Stimulated activated CD4-positive, alpha-beta T cell treated with anti-CD3 and anti-CD28 coated beads, Interleukin-15, amount 100 ng/mL, for 24 hours (primary cell): ENCODE data around the gene DYNLT2.

Experiments
- DNase-seq: peaks from one replicate; pipeline ENCODE4 v3.0.0-alpha.2; 2020

DYNLT2 gene

DNA sequence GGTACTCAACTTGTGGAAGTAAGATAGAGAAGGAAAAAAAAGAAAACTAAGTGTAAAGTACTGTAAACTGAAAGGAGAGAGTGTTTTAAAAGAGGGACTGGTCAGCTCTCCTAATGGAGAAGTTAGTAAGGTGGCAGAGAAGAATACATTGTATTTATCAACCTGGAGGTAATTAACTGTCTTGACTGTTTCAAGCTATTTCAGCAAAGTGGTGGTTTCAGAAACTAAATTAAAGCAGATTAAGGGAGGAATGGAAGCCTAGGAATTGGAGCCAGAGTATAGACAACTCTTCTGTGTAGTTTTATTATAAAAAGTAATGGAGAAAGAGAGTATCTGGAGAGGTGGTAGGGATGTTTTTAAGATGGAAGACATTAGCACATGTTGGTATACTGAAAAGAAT, 24.4 kb downstream of the DYNLT2 start:
- no peak for DNase-seq

DNA sequence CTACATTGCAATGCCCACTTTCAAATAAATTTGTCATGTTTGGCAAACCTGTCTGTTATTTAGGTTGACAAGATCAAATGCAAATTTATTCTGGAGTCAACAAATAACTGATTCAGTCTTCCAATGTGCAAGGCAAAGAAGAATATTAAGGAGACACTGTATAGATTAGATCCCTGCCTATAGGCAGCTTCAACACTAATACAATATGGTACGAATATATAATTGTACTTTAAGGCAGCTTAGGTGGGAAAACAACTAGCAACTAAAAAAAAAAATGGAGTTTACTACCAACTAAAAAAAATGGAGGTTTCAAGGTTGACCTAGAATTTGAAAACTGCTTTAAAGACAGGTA, 25.3 kb downstream of the DYNLT2 start:
- DNase-seq: no peak

DNA sequence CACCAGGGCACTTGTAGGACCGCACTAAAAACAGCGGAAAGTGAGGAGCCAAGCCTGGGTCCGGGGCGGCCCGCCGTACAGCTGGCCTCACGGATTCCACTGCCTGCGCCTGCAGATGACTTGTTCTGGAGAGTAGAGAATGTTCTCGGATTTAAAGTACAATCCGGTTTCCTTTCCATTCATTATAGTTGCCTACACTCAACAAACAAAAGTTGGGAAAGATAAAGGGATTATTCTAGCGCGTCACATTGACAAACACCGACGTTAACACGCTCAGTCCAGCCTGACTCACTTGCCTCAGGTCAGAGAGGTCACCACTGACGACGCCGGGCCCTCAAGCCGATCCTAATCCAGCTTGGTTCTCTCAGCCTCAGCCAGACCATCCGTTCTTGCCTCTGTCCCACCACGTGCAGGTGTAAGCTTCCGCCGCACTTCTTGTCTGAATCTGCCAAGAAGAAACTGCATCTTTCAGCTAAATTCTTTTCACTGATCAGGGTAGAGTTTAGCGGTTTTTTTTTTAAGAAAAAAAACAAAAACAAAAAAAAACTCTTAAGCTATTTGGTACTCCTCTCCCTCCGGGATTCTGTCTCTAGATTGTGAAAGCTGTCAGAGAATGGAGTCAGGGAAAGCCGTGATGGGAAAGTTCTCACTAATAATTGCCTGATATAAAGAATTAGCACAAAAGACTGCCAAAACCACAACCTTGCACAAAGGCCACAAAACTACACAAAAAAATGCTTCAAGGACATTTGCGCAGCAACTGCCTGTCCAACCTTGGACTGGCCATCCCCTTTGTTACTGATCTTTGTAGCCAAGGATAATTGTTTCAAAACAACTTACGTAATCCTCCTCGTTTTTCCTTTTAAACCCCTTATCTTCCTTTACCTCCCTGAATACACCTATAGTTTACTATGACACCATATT, 26.0 kb downstream of the DYNLT2 start:
- peak; percentile 39 for DNase-seq

DNA sequence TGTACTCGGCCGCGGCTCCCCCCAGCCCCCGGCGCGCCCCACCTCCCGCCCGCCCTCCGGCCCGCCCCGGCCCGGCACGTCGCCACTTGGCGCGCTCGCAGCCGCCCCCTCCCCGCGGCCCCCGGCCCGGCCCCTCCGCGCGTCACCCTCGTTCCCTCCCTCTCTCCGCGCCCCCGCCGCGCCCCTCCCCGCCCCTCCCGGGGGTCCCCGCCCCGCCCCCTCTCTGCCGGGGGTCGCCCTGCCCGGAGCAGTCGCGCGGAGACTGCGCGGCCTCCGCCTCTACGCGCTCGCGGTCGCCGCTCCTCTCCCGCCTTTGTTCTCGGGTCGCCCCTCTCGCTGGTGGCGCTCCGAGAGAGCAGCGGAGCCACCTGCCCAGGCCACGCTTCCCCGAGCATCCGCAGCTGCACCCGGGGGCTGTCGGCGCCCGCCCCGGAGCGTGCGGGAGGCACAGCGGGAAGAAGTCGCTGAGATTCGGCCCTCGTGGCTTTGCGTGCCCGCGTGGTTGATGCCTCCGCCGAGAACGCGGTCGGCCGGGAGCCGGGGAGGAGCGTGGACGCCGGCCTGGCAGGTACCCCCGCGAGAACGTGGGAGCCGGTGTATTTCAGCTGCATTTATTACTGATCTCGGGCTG, 26.8 kb downstream of the DYNLT2 start, which contains the start of gene PHF10:
Gene PHF10, minus strand, starts transcription at position 7 of the 631 bp plus-strand sequence. CDS start 569 bp downstream, outside the sequence.
- DNase-seq: peak; percentile 82

DNA sequence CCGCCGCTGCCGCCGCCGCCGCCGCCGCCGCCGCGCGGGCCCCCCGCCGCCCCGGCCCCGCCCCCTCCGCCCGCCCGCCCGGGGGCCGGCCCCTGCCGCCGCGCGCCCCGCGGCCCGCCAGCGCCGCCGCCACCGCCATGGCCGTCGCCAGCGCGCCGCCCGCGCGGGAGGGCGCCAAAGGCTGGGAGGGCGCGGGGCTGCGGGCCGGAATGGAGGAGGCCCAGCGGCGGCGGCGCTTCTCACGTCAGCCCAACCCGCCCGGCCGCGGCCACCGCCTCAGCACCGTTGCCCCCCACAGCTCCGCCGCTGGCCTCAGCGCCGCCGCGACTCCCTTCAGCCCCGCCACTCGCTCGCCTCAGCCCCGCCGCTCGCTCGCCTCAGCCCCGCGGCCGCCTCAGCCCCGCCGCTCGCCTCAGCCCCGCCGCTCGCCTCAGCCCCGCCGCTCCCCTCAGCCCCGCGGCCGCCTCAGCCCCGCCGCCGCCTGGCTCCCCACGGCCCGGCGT, 27.3 kb downstream of the DYNLT2 start:
- peak; percentile 49 for DNase-seq

DNA sequence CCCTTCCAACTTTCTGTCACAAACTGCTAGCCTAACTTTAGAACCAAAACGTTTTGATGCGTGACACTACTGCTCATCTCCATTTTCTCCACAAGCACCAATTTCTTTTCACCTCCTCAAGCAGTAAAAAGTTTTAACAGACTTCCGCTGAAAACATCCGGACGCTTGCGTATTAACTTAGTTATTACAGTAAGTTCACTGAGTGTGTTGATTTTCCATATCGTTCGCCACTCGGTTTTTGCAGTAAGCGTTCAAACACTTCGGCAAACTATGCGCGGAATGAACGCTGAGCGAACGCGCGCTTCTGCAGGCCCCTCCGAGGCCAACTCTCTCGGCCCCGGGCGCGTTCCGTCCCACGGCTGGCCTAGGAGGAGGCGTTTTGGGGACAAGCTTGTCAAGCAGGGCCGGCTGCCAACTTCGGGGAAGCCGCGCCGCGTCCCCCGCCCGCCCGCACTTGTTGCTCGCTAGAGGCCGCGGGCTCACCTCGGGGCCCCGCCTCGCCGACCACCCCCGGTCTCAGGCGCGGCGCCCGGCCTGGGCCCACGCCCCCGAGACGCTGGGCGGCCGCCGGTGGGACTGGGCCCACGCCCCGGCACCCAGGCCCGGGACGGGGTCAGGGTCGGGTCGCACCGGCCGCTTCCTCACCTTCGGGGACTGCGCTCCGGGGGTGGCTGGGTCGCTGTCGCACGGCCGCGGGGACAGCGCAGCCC, 28.0 kb downstream of the DYNLT2 start:
- peak; percentile 72 for DNase-seq

DNA sequence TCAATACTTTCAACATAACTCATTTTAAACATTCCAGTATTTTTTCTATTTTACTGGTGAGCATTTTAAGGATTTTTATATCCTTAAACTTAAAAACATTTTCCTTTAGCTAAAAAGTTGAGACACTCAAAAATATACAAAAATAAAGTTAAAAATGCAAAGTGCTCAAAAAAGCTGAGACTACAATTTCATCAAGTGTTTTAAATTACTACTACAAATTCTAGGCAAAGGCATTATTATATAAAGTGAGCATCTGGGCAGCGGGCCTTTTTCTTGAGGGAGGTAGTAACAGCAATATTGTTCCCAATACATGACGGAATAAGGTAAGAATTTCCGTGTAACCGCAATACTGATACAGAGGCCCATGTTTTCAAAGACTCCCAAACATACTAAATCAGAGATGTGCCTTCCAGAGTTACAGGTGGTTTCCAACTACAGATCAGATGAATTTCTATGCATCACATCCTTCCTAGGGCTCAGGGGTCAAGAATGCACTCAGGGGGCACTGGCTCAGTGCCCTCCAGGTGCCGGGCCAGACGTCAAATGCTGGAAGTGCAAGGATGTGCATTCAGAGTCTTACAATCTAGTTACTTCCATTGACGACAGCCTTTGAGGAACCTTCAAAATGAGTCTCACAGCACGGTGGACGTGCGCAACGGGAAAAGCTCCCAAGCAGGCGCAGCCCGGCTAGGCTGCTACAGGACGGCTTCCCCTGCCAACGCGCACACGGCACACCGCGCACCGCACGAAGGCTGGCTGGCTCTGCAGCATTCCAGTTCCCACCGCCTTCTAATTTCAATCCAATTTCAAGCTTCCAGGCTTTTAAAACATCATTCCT, 28.8 kb downstream of the DYNLT2 start:
- peak; percentile 49 for DNase-seq

DNA sequence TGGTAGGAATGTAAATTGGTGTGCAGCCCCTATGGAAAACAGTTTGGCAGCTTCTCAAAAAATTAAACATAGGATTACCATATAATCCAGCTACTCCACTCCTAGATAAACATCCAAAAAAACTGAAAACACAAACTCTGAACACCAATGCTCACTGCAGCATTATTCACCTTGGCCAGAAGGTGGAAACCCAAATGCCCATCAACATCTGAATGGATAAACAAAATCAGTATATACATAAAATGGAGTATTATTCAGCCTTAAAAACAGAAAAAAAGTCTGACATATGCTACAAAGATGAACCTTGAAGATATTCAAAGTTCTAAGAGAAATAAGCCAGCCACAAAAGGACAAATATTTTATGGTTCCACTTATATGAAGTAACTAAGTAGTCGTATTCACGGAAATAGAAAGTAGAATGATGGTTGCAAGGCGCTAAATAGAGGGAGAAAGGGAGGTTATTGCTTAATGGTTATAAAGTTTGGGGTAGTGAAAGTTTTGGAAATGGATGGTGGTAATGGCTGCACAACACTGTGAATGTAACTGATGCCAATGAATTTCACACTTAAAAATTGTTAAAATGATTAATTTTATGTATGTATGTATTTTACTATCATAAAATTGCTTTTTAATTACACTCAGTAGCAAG, 31.0 kb downstream of the DYNLT2 start:
- no peak for DNase-seq

DNA sequence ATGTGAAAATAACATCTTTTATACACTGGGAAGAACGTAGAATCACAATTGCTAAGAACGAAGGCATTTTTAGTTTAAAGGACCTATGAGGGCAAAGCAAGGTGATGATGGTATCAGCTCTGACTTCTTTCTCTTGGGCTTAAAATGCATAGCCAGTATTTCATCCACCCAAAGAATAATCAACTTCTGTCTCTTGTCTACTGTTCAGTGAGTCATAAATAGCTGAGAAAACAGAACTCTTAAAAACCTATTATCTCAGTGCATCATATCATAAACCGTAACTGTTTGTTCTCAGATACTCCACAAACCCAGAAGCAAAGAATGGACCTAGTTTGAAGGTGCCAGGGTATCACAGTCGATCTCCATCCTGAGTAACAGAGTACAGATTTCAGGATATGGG, 32.3 kb downstream of the DYNLT2 start:
- DNase-seq: no peak

DNA sequence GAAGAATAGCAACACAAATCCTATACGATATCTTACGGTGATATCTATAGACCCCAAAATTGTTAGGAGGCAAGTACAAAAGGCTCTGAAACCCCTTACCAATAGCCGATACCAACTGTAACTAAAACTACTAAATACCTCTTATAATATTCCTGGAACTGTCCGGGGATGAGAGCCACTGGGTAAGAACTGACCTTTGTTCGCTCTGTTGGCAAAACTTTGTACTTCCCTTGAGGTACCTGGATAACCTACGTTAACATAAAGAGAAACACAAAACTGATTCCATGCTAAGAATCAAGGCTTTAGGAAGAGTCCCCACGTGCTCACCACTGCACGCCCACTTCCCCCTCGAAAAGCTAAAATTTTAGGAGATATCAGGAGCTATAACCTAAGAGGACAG, 36.8 kb downstream of the DYNLT2 start:
- no peak for DNase-seq

DNA sequence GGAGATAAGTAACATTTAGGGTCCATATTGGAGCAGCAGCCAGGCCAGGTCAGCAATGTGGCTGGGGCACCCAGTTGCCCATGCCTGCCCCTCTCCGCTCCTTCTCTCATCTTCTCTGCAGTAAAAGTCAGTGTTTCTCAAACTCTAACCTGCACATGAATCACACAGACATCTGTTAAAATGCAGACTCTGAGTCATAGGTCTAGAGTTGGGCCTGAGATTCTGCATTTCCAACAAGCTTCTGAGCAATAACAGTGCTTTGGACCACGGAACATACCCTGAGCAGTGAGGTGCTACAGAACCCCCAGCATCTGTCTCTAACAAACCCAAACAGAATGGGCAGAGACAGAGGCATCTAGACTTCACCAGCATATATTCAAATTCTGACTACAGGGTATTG, 37.2 kb downstream of the DYNLT2 start:
- no peak for DNase-seq

DNA sequence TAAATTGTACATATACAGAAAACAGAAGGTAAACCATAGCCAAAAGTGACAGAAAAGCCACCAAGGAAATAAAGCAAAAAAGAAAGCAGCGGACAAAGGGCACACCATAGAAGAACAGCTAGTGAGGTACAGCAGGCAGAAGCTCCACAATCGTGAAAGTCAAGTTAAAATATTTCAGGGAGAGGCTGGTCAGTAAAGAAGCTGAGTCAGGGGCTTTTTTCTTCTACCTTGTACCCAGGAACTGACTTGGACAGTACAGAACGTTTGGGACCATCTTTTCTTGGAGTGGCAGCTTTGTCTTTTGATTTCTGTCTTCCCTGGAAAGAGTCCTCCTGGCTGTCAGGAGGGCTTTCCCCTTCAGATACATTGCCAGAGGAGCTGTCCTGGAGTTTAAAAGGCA, 41.4 kb downstream of the DYNLT2 start:
- no peak for DNase-seq

DNA sequence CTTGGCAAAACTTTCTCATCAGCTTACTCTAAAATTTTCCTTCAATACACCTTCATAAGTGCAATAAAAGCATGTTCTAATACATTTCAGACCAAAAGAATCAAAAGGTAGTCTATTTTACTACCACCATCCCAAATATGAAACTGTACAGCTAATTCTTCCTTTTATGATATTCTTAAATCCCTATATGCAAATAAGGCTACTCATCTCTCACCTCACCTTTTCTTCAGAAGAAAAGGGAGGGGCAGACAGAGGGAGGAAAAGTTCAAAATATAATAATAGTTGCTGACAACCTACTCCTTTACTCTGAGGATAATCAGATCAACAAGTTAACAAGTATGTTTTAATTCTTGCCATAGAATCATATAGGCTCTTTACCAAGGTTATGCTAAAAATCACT, 42.1 kb downstream of the DYNLT2 start:
- no peak for DNase-seq

DNA sequence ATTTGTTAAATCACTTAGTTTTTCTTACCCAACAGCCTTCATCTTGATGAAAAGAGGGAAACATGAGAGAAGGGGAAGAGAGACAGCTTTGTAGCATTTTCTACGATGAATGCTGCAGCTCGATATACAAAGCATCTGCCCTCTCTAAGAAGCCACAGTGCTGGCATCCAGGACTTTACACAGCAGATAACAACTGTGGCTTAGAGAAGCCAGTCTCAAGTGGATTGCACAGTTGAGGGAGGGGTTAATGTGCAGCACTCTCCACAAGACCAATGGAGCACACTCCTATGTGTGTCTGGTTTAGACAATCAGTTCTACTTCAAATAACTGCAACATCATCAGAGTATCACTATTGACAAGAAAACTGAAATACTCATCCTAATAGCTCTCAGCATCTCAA, 43.6 kb downstream of the DYNLT2 start:
- DNase-seq: no peak

DNA sequence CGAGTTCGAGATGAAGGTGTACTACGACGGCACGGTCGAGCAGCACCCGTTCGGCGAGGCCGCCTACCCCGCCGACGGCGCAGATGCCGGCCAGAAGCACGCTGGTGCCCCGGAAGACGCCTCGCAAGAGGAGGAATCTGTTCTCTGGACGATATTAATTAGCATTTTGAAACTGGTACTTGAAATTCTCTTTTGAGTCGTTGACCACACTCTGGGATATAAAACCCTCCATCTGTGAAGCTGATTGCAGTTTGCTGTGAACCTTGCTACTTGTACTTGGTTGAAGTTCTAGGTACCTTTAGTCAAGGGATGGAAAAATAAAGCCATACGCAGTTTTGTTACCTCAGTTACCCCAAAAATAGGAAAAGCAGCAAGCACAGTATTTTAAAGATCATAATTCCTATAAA, 48.5 kb downstream of the DYNLT2 start:
- DNase-seq: peak; percentile 57

DNA sequence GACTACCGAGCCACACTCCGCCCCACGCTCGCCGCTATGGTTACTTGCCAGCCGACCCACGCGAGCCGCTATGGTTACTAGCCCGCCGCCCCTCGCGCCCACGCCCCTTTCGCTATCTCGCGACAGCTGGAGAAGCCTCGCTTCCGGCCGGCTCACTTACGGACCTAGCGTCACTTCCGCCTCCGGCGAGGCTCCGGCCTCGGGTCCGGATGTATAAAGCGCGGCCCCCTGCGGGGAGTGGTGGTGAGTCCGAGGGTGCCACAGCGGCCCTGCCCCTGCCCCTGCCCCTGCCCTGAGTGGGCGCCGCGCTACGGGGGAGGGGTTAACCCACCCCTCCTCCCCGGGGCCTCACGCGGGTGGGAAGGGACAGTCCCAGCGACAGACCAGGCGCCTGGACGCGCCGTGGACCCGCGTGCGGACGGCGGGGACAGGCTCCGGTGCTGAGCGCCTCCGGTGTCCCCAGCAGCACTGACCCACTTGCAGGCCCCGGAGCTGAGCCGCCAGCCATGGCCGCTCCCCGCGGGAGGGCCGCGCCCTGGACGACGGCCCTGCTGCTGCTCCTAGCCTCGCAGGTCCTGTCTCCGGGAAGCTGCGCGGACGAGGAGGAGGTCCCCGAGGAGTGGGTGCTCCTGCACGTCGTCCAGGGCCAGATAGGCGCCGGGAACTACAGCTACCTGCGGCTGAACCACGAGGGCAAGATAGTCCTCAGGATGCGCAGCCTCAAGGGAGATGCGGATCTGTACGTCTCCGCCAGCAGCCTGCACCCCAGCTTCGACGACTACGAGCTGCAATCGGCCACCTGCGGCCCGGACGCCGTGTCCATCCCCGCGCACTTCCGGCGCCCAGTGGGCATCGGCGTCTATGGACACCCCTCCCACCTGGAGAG, 49.2 kb downstream of the DYNLT2 start, which contains the start of the genes C6orf120 and WDR27:
Gene C6orf120, plus strand, starts transcription at position 173 of the 886 bp plus-strand sequence. Its CDS starts 334 bp downstream, at position 507.
Gene WDR27, minus strand, starts transcription at position 76 of the 886 bp plus-strand sequence. CDS start 13,024 bp downstream, outside the sequence.
- DNase-seq: peak; percentile 99

DNA sequence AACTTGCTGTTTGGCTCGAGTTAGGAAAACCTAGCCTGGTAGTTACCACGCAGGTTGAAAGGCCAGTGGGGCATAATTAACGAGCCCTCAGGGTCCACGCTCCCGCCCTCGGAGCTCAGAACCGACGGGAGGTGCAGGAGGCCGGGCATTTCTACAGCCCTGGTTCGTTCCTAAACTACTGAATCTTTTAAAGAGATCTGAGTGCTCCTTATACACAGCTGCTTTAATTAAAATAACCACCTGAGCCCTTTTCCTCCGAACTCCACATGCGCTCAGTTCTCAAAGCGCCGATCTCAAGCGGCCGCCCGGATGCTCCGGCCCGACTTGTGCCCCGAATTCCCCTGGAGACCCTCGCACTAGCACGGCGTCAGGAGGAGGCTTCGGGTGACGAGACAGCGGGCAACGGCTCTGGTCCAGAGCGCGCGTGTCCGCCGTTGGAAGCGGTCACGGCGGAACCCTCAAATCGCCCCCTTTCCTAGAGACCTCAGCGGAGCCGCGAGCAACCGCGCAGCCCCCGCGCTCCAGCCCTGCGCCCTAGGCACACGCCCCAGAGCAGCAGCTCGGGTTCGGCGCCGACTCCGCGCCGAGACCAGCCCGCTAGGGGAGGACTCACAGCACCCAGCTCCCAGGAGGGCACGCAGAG, 49.9 kb downstream of the DYNLT2 start:
- peak; percentile 42 for DNase-seq

DNA sequence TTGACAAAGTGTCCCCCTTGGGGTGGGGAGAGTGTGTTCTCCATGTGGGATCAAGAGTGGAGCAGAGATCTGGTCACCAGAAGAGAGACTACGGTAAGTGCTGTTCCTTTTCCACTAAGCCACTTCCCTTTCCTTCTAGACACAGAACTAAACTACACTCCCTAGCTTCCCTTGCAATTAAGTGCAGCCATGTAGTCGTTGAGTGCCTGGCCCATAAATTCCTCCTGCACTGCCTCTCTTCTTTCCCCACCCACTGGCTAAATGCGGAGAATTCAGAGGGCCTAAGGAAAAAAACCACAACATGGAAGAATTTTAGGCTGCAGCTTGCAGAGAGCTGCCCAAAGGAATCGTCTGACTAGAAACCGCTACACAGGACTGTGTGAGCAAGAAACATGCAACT, 51.1 kb downstream of the DYNLT2 start:
- DNase-seq: no peak

DNA sequence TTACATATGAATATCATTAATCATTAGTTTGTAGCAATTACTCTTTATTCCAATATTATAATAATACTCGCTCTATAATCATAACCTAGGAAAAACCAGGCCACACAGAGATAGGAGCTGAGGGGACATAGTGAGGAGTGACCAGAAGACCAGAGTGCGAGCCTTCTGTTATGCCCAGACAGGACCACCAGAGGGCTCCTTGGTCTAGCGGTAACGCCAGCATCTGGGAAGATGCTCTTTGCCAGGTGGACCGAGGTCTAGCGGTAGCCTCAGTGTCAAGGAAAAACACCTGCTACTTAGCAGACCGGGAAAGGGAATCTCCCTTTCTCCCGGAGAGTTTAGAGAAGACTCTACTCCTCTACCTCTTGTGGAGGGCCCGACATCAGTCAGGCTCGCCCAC, 54.3 kb downstream of the DYNLT2 start:
- DNase-seq: peak; percentile 41

DNA sequence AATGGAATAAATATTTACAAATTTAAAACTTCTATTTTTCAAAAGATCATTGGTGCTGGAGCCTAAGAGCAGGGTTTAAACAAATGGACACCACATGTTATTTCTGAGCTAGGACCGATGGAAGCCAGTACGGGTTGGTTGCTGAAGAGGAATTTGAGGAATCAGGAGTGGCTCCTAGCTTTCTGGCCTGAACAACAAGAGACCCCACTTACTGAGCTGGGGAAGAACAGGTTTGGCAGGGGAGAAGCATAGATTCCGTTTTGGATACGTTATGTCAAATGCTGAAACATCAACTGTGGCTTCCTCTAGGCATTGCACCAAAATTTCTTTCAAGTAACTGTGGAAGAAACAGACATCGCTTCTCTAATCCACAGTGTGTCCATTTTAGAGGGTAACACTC, 56.2 kb downstream of the DYNLT2 start:
- DNase-seq: no peak
